K562 (cell line): ENCODE data around the gene ARL3. TPM values are rescaled to one million over a fixed set of nuclear protein-coding genes. Genes with fewer than 3 reads are reported as not detected.

Source experiments
- BRD4 ChIP-seq: fragments of 200-600 bp; sonication (generic); IDR thresholded peaks from 2 replicates; pipeline ENCODE4 v1.6.1; 2017; ENCODE audit warnings: inconsistent platforms
- CC2D1A ChIP-seq: fragments of 450-650 bp; IDR thresholded peaks from 2 replicates; pipeline ENCODE4 v1.6.1; 2017; ENCODE audit warnings: mild to moderate bottlenecking
- EGR1 ChIP-seq: fragments of 450-650 bp; conservative IDR thresholded peaks from 2 replicates; pipeline ENCODE4 v1.6.1; 2017; ENCODE audit warnings: mild to moderate bottlenecking
- ELF1 ChIP-seq: fragments of 200-800 bp; sonication (Bioruptor generic); IDR thresholded peaks from 2 replicates; pipeline ENCODE4 v1.6.1; 2016; ENCODE audit warnings: missing genetic modification characterization, missing compliant biosample characterization
- HNRNPLL ChIP-seq: fragments of 200-400 bp; formaldehyde crosslinking; IDR thresholded peaks from 2 replicates; pipeline ENCODE4 v1.6.1; 2017; ENCODE audit warnings: low read length, low read depth, mild to moderate bottlenecking; ENCODE audit not compliant: poor library complexity, severe bottlenecking
- JUNB ChIP-seq: fragments of 450-650 bp; formaldehyde crosslinking; conservative IDR thresholded peaks from 2 replicates; pipeline ENCODE4 v1.4.0; 2020; ENCODE audit warnings: mild to moderate bottlenecking
- MCM2 ChIP-seq: fragments of 450-650 bp; IDR thresholded peaks from 2 replicates; pipeline ENCODE4 v1.6.1; 2017; ENCODE audit warnings: low read depth, mild to moderate bottlenecking
- MXI1 ChIP-seq: IDR thresholded peaks from 2 replicates; pipeline ENCODE4 v1.6.1; 2011; ENCODE audit warnings: low read depth, mild to moderate bottlenecking, improper control_type of control experiment, low read length
- NFE2L1 ChIP-seq: fragments of 450-650 bp; IDR thresholded peaks from 2 replicates; pipeline ENCODE4 v1.6.1; 2016; ENCODE audit warnings: missing genetic modification characterization, low read depth, mild to moderate bottlenecking, missing compliant biosample characterization, moderate library complexity, borderline replicate concordance
- NFIX ChIP-seq: fragments of 250-450 bp; sonication (Bioruptor Pico); IDR thresholded peaks from 2 replicates; pipeline ENCODE4 v1.4.0; 2020; ENCODE audit warnings: low read depth, mild to moderate bottlenecking, moderate library complexity
- OTX1 ChIP-seq: fragments of 450-650 bp; formaldehyde crosslinking; IDR thresholded peaks from 2 replicates; pipeline ENCODE4 v1.4.0; 2022; ENCODE audit warnings: mild to moderate bottlenecking
- PHTF2 ChIP-seq: fragments of 250-450 bp; sonication (Bioruptor Pico); IDR thresholded peaks from 2 replicates; pipeline ENCODE4 v1.5.0; 2021; ENCODE audit warnings: mild to moderate bottlenecking
- RBM34 ChIP-seq: fragments of 200-400 bp; formaldehyde crosslinking; IDR thresholded peaks from 2 replicates; pipeline ENCODE4 v1.6.1; 2018; ENCODE audit warnings: low read length, borderline replicate concordance; ENCODE audit not compliant: insufficient read depth
- RFX1 ChIP-seq: fragments of 450-650 bp; IDR thresholded peaks from 2 replicates; pipeline ENCODE4 v1.6.1; 2016; ENCODE audit warnings: mild to moderate bottlenecking, moderate library complexity
- RREB1 ChIP-seq: fragments of 250-450 bp; sonication (Bioruptor Pico); IDR thresholded peaks from 2 replicates; pipeline ENCODE4 v1.4.0; 2020
- SAP30 ChIP-seq: fragments of 200-600 bp; sonication (generic); IDR thresholded peaks from 2 replicates; pipeline ENCODE4 v1.6.1; 2012; ENCODE audit warnings: borderline replicate concordance, low read depth, mild to moderate bottlenecking, moderate library complexity, low read length, control low read depth, inconsistent platforms; ENCODE audit not compliant: insufficient read depth, poor library complexity, severe bottlenecking
- SMARCE1 ChIP-seq: fragments of 450-650 bp; IDR thresholded peaks from 2 replicates; pipeline ENCODE4 v1.7.1; 2016; ENCODE audit warnings: mild to moderate bottlenecking
- SNIP1 ChIP-seq: fragments of 450-650 bp; IDR thresholded peaks from 2 replicates; pipeline ENCODE4 v1.7.1; 2017; ENCODE audit warnings: low read depth, mild to moderate bottlenecking
- SRSF3 ChIP-seq: fragments of 200-400 bp; formaldehyde crosslinking; IDR thresholded peaks from 2 replicates; pipeline ENCODE4 v1.6.1; 2016; ENCODE audit warnings: mild to moderate bottlenecking, low read length, moderate library complexity; ENCODE audit not compliant: insufficient read depth
- TCF7 ChIP-seq: sonication (generic); IDR thresholded peaks from 2 replicates; pipeline ENCODE4 v1.6.1; 2016; ENCODE audit warnings: antibody characterized with exemption, borderline replicate concordance
- YY1 ChIP-seq, 3 experiments: IDR thresholded peaks; 2 replicates each; pipeline ENCODE4 v1.6.1; 2011; ENCODE audit warnings: low read length in 2 of 3, mild to moderate bottlenecking in 2 of 3, moderate library complexity in 2 of 3, borderline replicate concordance in 1 of 3, control low read depth in 1 of 3, low read depth in 1 of 3; ENCODE audit not compliant: insufficient read depth in 3 of 3, insufficient replicate concordance in 2 of 3, control insufficient read depth in 1 of 3, insufficient read length in 1 of 3; ENCODE audit errors: extremely low read depth in 1 of 3
- ZBTB8A ChIP-seq: fragments of 450-650 bp; IDR thresholded peaks from 2 replicates; pipeline ENCODE4 v1.6.1; 2018; ENCODE audit warnings: mild to moderate bottlenecking, moderate library complexity; ENCODE audit not compliant: partially characterized antibody
- ZNF232 ChIP-seq: sonication (generic); formaldehyde crosslinking; IDR thresholded peaks from 2 replicates; pipeline ENCODE4 v1.8.0; 2022; ENCODE audit warnings: mild to moderate bottlenecking, missing genetic modification reagents
- ZNF644 ChIP-seq: fragments of 200-800 bp; sonication (Bioruptor generic); IDR thresholded peaks from 2 replicates; pipeline ENCODE4 v1.6.1; 2016; ENCODE audit warnings: low read depth, missing genetic modification characterization, missing compliant biosample characterization
- polyA plus RNA-seq, 8 experiments: library from polyadenylated mRNA; depleted of rRNA in 4 of 8; stranded (reverse) in 5 of 8; unstranded in 3 of 8; fragments of >200 nt; fragmentation: Nextera tagmentation in 2 of 8; fragmentation: Illumina TruSeq in 1 of 8; extraction: Ambion mirVana in 2 of 8; extraction: Trizol in 1 of 8; gene quantifications; 2 replicates each; pipeline versions ENCODE4 v1.2.1 to v1.2.3, GENCODE V29; 2011 to 2014; ENCODE audit warnings: inconsistent platforms in 1 of 8, missing spikeins in 1 of 8
- total RNA-seq, 7 experiments: library from RNA; depleted of rRNA in 6 of 7; stranded (reverse); fragments of >200 nt in 6 of 7; fragmentation: Illumina TruSeq in 2 of 7; extraction: Trizol in 2 of 7; gene quantifications; 2 replicates each; pipeline versions ENCODE4 v1.2.1 to v1.2.3, GENCODE V29; 2011 to 2021; ENCODE audit warnings: low replicate concordance in 1 of 7

The ARL3 gene
- total and polyA plus RNA-seq, 9 of the 15 experiments (the other 6 are each of a cell fraction or from before 2014, with no cell fraction given): 2.9 to 8.9 (median 4.8) TPM

GRCh38 chr10:102713814-102714620, at the start of gene ARL3 (continued):
- peak in 1 of 3 experiments; percentile 68 for TF ChIP-seq YY1 (IDR thresholded peaks at IDR 0.05; ENCODE audit: borderline replicate concordance in 1 of 3, control insufficient read depth in 1 of 3, extremely low read depth in 1 of 3, insufficient read depth in 3 of 3, insufficient read length in 1 of 3, insufficient replicate concordance in 2 of 3, low read depth in 1 of 3, low read length in 2 of 3)
- no peak for TF ChIP-seq NFE2L1 (tag)
- 0 out of 2 replicates have a peak, but pooled peaks have one; percentile 48 for TF ChIP-seq OTX1 (CRISPR knock-in tag)
- TF ChIP-seq TCF7: 0 out of 2 replicates have a peak, but pooled peaks have one; percentile 26
- peak; percentile 90 for TF ChIP-seq HNRNPLL
- TF ChIP-seq SNIP1: no peak
- TF ChIP-seq RREB1 (CRISPR knock-in tag): peak; percentile 88; the same call in 1 of the 2 replicates
- TF ChIP-seq NFIX (CRISPR knock-in tag): no peak
- TF ChIP-seq JUNB: no peak
- TF ChIP-seq SAP30: no peak
- no peak for TF ChIP-seq SMARCE1
- no peak for TF ChIP-seq SRSF3
- no peak for TF ChIP-seq ELF1
- no peak for TF ChIP-seq ZNF232 (CRISPR knock-in tag)
- TF ChIP-seq MCM2: peak; percentile 70
- TF ChIP-seq ZNF644 (tag): no peak
- TF ChIP-seq BRD4: no peak
- TF ChIP-seq CC2D1A: no peak
- TF ChIP-seq ZBTB8A: no peak
- no peak for TF ChIP-seq RBM34
- TF ChIP-seq EGR1: peak; percentile 99
- peak; percentile 95 for TF ChIP-seq RFX1
- peak; percentile 76; the same call in 1 of the 2 replicates for TF ChIP-seq MXI1
- no peak for TF ChIP-seq PHTF2 (CRISPR knock-in tag)
